Left kidney (tissue), 8 donors: ENCODE data around the gene SENP1. TPM values are rescaled to one million over a fixed set of nuclear protein-coding genes. Genes with fewer than 3 reads are reported as not detected.
"Not testable (repeated sequence)": the region's sequence is repeated elsewhere in the genome, so short reads cannot be mapped to it uniquely, and the experiment has no call there.

Experiments
- DNase-seq: peaks from one replicate; pipeline ENCODE4 v3.0.0-alpha.2; 2013
- long read RNA-seq, 8 donors: transcript quantifications; one replicate each; lab custom pipeline, GENCODE V29; 2026
- polyA plus RNA-seq: library from polyadenylated mRNA; unstranded; fragments of 120-200 nt; gene quantifications from one replicate; pipeline ENCODE4 v1.2.1, GENCODE V29; 2013; ENCODE audit not compliant: insufficient read length

SENP1 gene
- polyA plus RNA-seq, result 31.7 TPM
- long read RNA-seq, donor 1, full-length matches to known transcripts, result 1 of 1 reads
- long read RNA-seq, donor 1, partial matches to known transcripts, result 0 of 1 reads
- long read RNA-seq, donor 1, other reads (novel, unspliced or antisense), result 0 of 1 reads
- long read RNA-seq, donor 2, partial matches to known transcripts, result 79 of 92 reads
- long read RNA-seq, donor 2, other reads (novel, unspliced or antisense), result 11 of 92 reads
- long read RNA-seq, donor 3, result 0 reads
- long read RNA-seq, donor 4, result 0 reads
- long read RNA-seq, donor 5, partial matches to known transcripts, result 166 of 167 reads
- long read RNA-seq, donor 5, other reads (novel, unspliced or antisense), result 0 of 167 reads
- long read RNA-seq, donor 6, full-length matches to known transcripts, result 1 of 256 reads
- long read RNA-seq, donor 6, partial matches to known transcripts, result 255 of 256 reads
- long read RNA-seq, donor 6, other reads (novel, unspliced or antisense), result 0 of 256 reads
- long read RNA-seq, donor 7, partial matches to known transcripts, result 132 of 132 reads
- long read RNA-seq, donor 7, other reads (novel, unspliced or antisense), result 0 of 132 reads
- long read RNA-seq, donor 8, full-length matches to known transcripts, result 1 of 1 reads
- long read RNA-seq, donor 8, partial matches to known transcripts, result 0 of 1 reads
- long read RNA-seq, donor 8, other reads (novel, unspliced or antisense), result 0 of 1 reads

DNA sequence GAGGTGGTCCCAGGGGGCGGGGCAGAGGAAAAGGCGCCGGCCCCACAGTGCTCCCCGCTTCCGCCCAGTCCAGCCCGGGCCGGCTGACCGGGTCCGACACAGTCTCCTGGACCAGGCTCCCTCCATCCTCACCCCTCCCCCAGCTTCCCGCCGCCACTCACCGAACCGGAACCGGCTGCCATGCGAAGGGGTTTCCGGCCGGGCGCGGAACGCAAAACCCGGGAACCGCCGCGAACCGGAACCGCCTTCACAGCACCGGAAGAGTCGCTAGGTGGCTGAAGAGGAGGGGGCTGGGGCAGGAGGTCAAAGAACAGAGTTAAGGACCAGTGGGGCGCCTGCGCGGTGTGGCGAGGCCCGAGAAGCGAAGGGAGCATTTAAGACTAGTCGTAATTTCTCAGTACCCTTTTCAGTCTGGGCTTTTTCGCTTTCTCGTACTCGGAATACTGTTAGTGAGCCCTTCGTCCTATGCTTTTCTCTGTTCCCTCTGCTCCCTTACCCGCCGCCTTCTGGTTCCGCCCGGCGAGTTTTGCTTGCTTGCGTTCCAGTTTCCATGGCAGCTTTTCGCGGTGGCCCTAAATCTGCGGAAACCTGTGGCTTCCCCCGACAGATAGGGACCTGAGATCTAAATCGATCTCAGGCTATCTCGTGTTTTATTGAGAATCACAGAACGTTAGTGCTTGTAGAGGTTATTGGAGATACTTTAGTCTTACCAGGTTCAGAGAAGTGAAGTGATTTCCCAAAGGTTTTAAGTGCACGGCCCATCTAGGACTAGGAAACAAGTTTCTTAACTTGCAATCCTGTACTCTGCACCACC, at the start of gene SENP1:
Gene SENP1, minus strand, starts transcription at position 213 of the 814 bp plus-strand sequence. CDS start 4,607 bp downstream, outside the sequence.
- peak; percentile 91 for DNase-seq

DNA sequence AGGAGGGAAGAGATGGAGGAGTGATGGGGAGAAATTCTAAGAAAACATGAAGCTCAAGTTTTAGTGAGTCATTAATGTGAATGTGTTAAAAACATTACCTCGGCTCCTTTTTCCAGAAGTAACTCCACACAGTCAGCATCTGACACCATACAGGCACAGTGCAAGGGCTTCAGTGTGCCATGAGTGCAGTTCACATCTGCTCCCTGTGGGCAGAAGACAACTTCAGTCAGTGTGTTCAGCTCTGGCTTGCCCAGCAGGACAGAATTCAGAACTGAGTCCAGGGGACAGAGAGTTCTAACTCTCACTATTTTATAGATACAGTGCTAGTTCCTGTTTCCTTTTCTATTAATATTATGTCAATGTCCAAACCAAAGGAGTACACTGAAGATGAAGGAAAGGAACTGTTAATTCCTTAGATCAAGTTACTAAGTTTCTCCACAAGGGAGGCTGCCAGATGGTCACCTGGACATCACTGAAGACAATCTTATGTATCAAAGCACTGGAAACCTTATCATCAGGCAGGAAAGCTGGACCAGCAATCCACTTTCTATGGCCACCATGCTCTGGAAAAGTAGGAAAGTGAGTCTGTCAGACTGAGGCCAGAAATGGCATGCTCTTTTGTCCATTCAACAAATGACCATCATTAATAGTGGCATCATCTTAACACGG, 45.4 kb upstream of the SENP1 start:
- DNase-seq, result no peak

DNA sequence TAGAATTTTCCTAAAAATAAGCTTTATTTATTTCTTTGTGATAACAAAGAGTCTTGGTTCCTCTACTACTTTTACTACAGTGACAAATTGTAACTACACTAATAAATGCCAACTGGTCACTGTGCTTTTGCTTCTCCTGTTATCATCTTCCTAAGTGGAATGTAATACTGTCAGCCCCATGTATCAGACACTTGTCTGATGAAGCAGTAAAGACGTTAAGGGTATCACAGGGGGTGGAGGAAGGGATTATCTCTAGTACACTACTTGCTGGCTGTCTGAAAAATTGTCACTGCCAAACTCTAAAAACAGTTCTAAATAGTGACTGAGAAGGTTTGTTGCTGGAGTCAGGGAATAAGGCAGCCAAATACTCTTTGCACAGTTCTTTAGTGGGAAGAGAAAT, 40.1 kb upstream of the SENP1 start:
- DNase-seq, result no peak

DNA sequence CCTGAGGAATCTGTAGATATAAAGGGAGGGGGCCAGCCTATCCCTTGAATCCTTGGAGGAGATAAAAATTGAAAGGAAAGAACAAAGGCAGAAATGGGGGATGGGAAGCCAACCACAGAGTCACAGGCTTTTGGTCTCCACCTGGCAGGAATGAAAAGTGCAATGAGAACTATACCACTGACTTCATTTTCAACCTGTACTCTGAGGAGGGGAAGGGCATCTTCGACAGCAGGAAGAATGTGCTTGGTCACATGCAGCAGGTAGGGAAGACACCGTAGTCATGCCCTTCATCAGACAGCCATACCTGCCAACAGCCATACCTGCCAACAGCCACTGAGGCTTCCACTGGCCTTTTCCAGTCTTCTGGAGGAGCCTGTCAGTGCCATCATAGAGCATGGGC, 38.0 kb upstream of the SENP1 start:
- DNase-seq, result no peak

DNA sequence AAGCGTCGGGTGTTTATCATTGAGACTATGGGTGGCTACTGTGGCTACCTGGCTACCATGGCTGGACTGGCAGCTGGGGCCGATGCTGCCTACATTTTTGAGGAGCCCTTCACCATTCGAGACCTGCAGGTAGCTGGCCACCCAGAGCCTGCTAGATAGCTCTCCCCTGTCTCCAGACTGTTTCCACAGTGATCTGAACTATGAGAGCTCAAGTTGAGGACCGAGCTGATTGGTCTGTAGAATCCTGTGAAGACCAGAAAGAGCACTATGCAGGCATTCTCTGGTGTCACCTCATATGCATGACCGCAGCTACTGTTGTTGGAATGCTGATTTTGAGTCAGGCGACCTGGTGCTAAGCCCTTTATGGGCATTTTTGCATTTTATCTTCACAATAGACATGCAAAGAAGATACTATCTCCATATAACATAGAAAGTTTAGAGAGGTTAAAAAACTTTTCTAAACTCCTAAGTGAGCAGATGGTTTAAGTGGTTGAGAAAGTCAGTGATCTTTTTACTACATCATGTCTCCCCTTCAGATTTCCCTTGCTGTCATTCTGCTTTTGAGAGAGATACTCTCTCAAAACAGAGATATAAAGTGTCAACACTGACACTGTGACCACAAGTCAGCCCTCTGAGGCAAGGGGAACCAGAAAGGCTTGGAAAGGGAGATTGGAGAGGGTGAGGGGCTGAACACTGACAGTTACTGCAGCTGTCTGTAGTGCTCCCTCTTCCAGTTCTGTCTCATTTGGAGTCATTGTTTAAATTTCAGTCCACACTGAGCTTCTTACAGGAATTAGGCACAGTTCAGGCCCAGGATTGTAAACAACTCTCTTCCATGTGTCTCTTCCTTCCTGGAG, 37.2 kb upstream of the SENP1 start:
- DNase-seq, result no peak

DNA sequence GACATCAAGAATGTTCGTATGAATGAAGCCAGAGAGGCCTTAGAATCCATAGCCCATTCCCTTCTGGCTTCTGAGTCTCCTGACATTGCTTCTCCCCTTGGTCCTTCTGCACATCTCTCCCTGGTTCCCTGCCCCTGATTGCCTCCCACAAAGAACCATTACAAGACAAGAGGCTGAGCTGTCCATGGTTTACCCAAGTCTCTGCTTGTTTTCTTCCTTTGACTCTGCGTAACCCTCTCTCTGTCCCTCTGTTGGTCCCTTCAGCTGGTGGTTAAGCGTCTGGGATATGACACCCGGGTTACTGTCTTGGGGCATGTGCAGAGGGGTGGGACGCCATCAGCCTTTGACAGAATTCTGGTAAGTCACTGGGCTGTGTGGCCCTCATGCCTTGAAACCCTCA, 29.1 kb upstream of the SENP1 start:
- no peak for DNase-seq

DNA sequence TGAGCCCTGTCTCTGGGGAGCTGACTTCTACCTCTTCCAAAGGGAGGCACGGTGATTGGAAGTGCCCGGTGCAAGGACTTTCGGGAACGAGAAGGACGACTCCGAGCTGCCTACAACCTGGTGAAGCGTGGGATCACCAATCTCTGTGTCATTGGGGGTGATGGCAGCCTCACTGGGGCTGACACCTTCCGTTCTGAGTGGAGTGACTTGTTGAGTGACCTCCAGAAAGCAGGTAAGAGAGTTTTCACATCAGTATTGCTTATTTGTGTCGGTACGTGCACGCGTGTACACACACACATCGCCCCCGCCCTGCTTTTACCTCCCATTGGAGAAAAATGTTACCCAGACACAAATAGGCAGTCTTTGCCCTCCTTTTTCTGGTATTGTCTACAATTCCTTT, 26.9 kb upstream of the SENP1 start:
- DNase-seq, result no peak

DNA sequence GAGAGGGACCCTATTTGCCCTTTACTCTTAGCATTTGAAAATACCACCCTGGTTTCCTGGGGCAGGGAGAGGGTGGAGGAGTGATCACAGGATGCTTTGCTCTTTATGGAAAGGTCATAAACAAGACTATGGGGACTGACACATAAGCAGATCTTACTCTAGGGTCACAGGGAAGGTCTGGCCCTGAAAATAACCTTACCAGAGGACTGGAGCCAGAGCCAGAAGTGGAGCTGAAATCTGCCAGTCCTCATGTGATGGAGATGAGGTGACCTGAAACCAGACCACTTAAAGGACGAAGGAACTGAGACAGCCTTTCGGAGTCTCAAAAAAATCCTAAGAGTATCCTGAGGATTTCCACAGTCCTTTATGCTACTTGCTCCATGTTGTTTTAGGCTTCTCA, 25.6 kb upstream of the SENP1 start:
- DNase-seq, result no peak

DNA sequence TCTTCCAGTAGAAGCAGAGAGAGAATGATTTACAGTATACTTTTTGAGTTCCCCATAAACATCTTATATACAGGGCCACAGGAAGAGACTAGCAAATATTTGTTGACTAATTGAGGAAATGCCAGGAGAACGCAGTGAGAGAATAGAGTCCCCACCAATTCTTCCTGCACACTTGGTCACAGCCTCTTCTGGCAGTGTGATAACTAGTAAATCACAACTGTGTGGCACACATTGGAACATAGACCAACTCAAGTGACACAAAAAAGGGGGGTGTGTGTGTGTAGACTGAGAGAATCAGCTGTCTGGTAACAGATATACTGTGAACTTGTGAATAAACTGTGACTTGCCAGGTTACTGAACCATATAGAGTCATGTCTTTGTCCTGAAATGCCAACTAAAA, 23.5 kb upstream of the SENP1 start:
- DNase-seq, result no peak

DNA sequence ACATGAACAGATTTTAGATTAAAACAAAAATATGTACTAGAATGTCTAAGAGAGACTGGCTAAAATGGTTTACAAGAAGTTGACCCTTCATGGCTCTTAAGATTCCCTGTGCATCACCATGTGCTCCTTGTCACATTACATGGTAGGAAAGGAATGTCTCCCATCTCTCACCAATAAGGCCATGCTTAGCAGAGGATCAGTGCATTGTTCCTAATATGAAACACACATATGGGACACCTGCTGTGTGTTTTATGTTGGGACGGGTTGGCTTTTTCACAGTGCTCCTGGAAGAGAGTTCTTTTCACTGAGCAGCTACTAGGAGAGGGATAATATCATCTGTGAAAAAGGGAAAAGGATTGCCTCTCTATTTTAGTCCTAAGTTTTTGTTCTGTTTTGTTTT, 22.9 kb upstream of the SENP1 start:
- DNase-seq, result no peak

DNA sequence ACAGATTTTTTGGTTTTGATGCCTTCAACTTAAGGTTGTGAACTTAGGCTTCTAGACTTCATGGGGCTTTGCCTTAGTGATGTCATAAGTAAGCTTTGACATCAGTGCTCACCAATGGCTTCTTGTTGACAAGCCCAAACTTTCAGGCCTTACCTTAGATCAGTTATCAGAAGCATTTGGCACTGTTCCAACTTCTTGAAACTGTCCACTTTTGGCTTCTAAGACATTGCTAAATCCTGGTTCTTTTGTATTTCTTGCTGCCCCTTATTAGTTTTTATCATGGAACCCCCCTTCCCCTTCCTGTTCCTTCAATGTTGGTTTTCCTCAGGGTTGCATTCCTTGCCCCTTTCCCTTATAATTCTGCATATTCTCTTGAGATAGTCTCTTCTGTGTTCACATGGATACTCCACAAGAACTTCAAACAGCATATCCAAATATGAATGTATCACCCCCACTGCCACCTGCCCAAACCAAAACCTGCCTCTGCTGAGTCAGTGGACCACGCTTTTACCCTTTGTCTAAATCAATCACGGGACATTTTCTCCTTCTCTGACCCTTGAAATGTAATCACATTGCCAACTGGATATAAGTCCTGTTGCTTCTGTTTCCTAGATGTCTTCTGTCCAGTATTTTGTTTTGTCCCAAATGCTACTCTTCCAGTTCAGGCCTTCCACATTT, 21.2 kb upstream of the SENP1 start:
- DNase-seq, result no peak

DNA sequence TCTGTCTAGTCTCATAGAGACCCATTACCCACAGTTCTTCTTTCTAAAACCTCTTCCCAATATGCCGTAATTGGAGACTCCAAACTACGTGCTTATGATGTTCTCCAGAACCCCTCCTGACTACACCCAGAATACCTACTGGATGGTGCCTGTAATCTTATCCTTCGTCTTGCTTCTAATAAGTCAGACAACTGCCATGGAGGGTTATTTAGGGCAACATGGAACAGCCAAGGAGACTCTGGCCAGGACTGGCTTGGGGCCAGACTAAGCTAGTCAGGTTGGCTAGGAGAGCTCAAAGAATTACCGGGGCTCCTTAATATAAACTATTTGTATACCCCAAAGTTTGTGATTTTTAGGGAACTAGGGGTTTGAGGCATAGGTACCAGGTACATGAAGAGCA, 20.1 kb upstream of the SENP1 start:
- DNase-seq, result no peak

DNA sequence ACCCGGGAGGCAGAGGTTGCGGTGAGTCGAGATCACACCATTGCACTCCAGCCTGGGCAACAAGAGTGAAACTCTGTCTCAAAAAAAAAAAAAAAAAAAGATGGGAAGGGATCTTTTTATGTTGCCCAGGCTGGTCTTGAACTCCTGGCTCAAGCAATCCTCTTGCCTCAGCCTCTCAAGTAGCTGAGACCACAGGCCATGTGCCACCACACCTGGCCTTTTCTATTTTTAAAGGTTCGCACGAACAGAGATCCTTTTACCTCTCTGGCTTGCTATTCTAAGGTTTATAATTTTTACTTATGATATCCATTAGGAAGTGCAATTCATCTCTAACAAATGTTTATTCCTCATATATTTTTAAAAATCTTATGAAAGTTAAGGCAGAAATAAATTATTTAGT, 19.7 kb upstream of the SENP1 start:
- DNase-seq, result not testable (repeated sequence)

DNA sequence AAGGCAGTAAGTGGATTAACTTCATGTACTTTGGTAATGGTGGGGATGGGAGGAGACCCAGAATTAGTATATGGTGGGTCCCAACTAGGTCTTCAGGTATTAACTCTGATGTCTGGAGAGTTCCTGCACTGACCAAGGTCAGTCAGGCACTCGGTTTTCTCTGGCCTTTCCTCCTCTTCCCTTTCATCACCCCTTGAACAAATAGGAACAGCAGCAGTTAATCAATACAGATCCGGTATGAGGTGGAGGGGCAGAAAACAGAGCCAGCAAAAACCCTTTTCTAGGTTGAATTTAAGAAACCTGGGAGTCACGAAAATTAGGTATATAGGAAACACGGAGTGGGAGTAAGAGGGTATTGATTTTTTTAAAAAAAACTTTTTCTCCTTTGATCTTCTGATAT, 17.3 kb upstream of the SENP1 start:
- no peak for DNase-seq

DNA sequence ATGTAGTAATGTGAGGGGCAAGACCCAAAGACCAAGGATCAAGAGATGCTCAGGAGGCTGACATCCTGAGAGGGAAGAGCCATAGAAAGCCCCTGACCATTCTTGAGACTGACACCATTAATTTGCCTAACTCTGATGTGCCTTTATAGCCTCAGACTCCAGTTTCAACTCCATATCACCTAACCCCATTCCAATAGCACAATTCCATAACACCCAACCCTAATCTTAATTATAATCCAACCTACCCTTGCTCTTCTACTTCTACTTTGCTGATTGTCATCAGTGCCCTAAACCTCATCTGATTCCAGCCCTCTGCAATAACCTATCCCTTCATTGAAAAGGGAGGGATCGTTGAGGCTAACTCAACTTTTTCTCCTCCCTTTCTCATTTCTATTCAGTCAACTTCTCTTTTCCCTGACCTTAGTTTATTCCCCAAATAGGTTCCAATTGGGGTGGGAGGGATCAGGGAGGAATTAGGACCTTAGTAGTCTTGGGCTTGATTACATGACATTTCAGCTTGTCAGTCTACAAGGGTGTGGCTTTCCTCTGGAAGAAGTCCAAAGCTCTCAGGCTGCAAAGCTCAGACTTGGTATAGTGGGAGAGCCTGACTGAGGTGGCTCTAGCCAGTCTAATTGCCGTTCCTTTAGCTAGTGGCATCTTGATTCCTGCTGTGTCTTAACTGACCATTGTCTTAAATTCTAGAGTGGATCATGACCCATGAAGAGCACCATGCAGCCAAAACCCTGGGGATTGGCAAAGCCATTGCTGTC, 16.4 kb upstream of the SENP1 start:
- DNase-seq, result no peak

DNA sequence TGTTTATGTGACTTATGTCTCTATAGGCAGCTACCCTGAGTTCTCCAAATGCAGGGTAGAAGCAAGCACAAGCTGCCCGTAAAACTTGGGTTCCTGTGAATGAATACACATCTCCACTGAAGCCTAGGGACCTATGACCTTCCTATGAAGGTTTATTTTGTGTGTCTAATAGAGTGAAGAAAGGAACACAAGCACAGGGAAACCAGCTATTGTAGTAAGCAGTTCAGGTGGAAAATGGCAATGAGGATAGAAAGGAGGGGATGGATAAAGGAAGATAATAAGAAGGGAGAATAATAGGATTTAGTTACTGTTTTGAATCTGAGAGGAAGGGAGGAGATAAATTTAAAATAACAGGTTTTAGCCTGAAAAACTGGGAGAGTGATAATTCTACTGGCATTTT, 15.6 kb upstream of the SENP1 start:
- DNase-seq, result no peak

DNA sequence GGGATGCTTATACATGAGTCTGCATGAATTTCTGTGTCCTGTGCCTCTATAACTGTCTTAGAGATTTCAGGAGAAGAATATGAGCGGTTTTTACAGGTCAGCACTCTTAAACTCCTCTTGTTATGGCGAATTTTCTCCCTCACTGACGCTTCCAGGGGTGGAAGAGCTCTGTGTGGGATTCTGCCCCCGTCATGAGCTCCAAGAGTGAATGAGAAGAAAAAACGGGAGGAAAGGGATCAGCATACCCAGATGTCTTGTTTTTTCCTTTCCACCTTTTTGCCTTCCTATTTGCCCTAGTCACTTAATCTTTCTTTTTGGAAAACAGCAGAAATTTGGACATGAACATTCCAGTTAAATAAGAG, 13.9 kb upstream of the SENP1 start:
- DNase-seq, result no peak

DNA sequence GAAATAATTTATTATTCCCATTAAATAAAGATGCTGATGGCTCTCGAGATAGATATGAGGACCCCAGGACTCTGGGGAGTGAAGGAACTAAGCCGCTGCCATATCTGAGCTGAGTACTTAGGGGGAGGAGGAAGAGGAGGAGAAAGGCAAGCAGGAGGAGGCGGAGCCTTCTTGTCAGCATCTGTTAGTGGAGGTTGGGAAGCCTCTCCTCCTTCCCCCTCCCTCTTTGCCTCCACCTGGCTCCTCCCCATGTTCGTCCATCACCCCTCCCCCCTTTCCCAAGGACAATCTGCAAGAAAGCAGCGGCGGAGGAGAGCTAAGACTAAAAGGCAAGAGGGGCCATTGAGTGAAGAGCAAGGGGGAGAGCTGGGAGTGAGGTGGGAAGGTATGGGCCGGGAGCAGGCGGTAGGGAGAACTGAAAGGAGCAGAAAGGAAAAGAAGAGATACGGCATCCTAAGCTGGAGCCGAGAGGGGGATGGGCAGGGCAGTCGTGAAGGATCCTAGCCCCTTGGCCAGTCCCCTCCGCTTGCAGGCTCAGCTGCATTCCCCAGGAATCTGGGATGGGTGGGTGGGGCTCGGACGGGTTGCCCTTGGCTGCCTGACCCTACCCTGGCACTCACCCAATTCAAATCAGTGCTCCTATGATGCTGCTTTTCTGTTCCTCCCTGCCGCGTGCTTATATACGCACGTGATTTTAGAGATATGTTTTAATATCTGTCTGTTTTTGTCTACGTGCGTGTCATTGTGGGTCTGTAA, 13.4 kb upstream of the SENP1 start, which contains the start of gene PFKM:
Gene PFKM, plus strand, starts transcription at position 287 of the 756 bp plus-strand sequence. CDS start 3,411 bp downstream, outside the sequence.
- DNase-seq, result peak; percentile 91

DNA sequence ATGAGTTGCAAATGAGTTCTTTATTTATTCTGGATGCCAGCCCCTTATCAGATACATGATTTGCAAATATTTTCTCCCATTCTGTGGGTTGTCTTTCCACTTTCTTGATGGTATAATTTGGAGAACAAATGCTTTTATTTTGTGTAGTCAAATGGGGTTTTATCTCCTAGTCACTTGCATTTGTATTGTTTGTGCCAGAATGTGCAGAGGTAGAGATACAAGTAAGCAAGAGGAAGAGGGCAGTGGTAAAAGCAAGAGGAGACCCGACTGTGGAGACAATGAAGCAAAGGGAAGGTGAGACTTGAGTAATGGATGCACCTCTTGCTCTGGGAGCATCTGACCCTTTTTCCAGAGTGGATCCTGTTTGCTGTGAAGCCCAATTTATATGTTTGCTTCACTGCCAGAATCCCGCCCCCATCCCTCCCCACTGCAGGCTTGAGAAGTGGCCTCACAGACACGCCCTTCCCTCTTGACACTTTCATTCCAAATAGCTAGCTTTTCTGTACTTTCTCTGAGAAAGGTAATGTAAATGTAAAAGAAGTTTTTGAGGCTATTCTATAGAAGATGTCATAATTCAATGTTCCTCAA, 12.5 kb upstream of the SENP1 start:
- DNase-seq, result no peak
